Measurements from ENCODE around the gene SIGLEC12. TPM values are rescaled to one million over a fixed set of nuclear protein-coding genes. Genes with fewer than 3 reads are reported as not detected.

SIGLEC12 gene
- total and polyA plus RNA-seq, 9 of the 15 experiments (the other 6 are each of a cell fraction or from before 2014, with no cell fraction given) = 0.08 to 1.3 (median 0.54) TPM

DNA sequence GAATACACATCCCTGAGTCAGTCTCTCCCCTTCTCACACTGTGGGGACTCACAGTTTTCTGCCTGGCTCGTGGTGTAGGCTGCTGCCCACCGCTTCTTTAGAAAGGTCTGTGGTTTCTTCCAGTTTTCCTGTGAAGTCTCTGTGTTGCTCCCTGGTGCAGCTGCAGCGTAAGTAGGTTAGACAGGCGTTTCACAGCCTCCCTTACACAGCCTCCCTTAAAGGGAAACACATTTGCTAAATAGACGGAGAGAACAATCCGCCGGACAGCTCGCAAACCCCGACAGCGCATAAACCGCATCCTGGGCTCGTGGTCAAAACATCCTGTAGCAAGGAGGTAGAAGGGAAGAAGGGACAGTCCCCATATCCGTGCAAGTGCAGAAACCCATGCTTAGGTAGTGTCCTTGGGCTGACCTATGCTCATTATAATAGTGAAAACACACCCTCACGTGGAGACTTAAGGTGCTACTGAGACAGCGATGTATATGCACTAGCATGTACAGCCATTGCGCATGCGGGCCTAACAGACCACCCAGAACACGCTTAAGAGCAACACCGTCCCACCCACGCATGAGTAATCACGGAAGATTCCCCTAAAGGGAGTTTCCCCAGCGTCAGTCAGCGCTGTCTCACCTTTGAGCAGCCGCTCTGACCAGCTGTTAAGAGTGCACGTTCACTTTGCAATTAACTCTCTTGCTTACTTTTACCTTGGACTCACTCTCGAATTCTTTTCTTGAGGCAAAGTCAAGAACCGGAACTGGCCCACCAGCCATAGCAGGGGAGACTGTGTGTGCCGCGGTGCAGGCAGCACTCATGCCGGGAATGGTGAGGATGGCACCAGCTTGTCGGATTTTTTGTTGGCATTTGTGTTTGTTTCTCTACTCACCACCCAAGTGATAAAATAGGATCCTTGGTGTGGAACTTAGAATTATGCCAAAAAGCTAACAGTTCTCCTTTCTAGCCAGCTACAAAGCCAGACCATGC is 59.9 kb downstream of the SIGLEC12 start (continued):
- TF ChIP-seq MTA1 (IDR thresholded peaks at IDR 0.05; ENCODE audit: borderline replicate concordance) (peak; percentile 71), SRSF3 (IDR thresholded peaks at IDR 0.05; ENCODE audit: insufficient read depth, low read length) (no peak), SMC3 (conservative IDR thresholded peaks at IDR 0.05; ENCODE audit: insufficient read depth, low read depth, low read length) (0 out of 2 replicates have a peak, but pooled peaks have one; percentile 2), ATF1 (CRISPR knock-in tag; IDR thresholded peaks at IDR 0.05) (no peak), ATF1 (tag; IDR thresholded peaks at IDR 0.05) (peak; percentile 65), KLF1 (tag; IDR thresholded peaks at IDR 0.05) (peak; percentile 91), KDM2B (CRISPR knock-in tag; IDR thresholded peaks at IDR 0.05) (no peak), MAFF (IDR thresholded peaks at IDR 0.05; ENCODE audit: low read length) (no peak), ESRRA (IDR thresholded peaks at IDR 0.05; ENCODE audit: borderline replicate concordance, low read depth) (peak; percentile 99)
- TF ChIP-seq, protein P1, sequence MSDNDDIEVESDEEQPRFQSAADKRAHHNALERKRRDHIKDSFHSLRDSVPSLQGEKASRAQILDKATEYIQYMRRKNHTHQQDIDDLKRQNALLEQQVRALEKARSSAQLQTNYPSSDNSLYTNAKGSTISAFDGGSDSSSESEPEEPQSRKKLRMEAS (CRISPR knock-in tag; IDR thresholded peaks at IDR 0.05) = peak; percentile 58
- TF ChIP-seq, protein P2, sequence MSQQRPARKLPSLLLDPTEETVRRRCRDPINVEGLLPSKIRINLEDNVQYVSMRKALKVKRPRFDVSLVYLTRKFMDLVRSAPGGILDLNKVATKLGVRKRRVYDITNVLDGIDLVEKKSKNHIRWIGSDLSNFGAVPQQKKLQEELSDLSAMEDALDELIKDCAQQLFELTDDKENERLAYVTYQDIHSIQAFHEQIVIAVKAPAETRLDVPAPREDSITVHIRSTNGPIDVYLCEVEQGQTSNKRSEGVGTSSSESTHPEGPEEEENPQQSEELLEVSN (IDR thresholded peaks at IDR 0.05; ENCODE audit: borderline replicate concordance in 1 of 2, extremely low read depth in 1 of 2, insufficient read depth in 1 of 2, insufficient read length in 1 of 2, low read depth in 1 of 2, low read length in 1 of 2, poor library complexity in 1 of 2, severe bottlenecking in 1 of 2) = peak; percentile 21 to 43
- TF ChIP-seq, protein P3, sequence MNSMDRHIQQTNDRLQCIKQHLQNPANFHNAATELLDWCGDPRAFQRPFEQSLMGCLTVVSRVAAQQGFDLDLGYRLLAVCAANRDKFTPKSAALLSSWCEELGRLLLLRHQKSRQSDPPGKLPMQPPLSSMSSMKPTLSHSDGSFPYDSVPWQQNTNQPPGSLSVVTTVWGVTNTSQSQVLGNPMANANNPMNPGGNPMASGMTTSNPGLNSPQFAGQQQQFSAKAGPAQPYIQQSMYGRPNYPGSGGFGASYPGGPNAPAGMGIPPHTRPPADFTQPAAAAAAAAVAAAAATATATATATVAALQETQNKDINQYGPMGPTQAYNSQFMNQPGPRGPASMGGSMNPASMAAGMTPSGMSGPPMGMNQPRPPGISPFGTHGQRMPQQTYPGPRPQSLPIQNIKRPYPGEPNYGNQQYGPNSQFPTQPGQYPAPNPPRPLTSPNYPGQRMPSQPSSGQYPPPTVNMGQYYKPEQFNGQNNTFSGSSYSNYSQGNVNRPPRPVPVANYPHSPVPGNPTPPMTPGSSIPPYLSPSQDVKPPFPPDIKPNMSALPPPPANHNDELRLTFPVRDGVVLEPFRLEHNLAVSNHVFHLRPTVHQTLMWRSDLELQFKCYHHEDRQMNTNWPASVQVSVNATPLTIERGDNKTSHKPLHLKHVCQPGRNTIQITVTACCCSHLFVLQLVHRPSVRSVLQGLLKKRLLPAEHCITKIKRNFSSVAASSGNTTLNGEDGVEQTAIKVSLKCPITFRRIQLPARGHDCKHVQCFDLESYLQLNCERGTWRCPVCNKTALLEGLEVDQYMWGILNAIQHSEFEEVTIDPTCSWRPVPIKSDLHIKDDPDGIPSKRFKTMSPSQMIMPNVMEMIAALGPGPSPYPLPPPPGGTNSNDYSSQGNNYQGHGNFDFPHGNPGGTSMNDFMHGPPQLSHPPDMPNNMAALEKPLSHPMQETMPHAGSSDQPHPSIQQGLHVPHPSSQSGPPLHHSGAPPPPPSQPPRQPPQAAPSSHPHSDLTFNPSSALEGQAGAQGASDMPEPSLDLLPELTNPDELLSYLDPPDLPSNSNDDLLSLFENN (IDR thresholded peaks at IDR 0.05; ENCODE audit: low read depth in 2 of 2, low read length in 2 of 2) = no peak

Small RNA genes within 50 kb of the gene (small RNA-seq; reads per million reads assigned to genes)
- not detected for gene AC020914.3
- gene AC020914.5 = not detected

Other genes starting within 250 kb of the SIGLEC12 start
Only the 7 nearest of the 16 such genes appear.
- 0.29 and 0.45 TPM in 2 replicates for gene LIM2, start 113.8 kb downstream of the SIGLEC12 start, total RNA-seq (2014; rRNA removed)
- gene LIM2, start 113.8 kb downstream of the SIGLEC12 start, total RNA-seq (2014; rRNA removed; fragmentation: Illumina TruSeq; extraction: Trizol) = 0.18 TPM in 1 of 2 replicates, not detected in the other
- gene LIM2, start 113.8 kb downstream of the SIGLEC12 start, total RNA-seq (2015; rRNA removed; fragmentation: Illumina TruSeq; extraction: Trizol) = not detected in 2 replicates
- not detected in 2 replicates for gene LIM2, start 113.8 kb downstream of the SIGLEC12 start, total RNA-seq (2021)
- gene LIM2, start 113.8 kb downstream of the SIGLEC12 start, polyA plus RNA-seq (2011; rRNA removed) = not detected in 2 replicates
- not detected in 2 replicates for gene LIM2, start 113.8 kb downstream of the SIGLEC12 start, polyA plus RNA-seq (2014; fragmentation: Illumina TruSeq; extraction: Trizol)
- under 1 TPM; 0.07 to 0.18 TPM for gene LIM2, start 113.8 kb downstream of the SIGLEC12 start, polyA plus RNA-seq (2014; fragmentation: Nextera tagmentation; extraction: Ambion mirVana)
- 0.27 and 0.28 TPM in 2 replicates for gene LIM2, start 113.8 kb downstream of the SIGLEC12 start, polyA plus RNA-seq (2014; rRNA removed)
- 1.7 and 2.0 TPM in 2 replicates for gene C19orf84, start 111.2 kb downstream of the SIGLEC12 start, total RNA-seq (2014; rRNA removed)
- gene C19orf84, start 111.2 kb downstream of the SIGLEC12 start, total RNA-seq (2014; rRNA removed; fragmentation: Illumina TruSeq; extraction: Trizol) = 0.48 and 0.69 TPM in 2 replicates
- gene C19orf84, start 111.2 kb downstream of the SIGLEC12 start, total RNA-seq (2015; rRNA removed; fragmentation: Illumina TruSeq; extraction: Trizol) = 0.57 and 0.98 TPM in 2 replicates
- 2.9 and 3.1 TPM in 2 replicates for gene C19orf84, start 111.2 kb downstream of the SIGLEC12 start, total RNA-seq (2021)
- 0.35 and 0.38 TPM in 2 replicates for gene C19orf84, start 111.2 kb downstream of the SIGLEC12 start, polyA plus RNA-seq (2011; rRNA removed)
- gene C19orf84, start 111.2 kb downstream of the SIGLEC12 start, polyA plus RNA-seq (2014; fragmentation: Illumina TruSeq; extraction: Trizol) = 3.8 and 5.0 TPM in 2 replicates
- gene C19orf84, start 111.2 kb downstream of the SIGLEC12 start, polyA plus RNA-seq (2014; fragmentation: Nextera tagmentation; extraction: Ambion mirVana) = under 1 TPM; 0.63 to 0.66 TPM
- gene C19orf84, start 111.2 kb downstream of the SIGLEC12 start, polyA plus RNA-seq (2014; rRNA removed) = 0.20 and 0.91 TPM in 2 replicates
- gene SIGLEC10, start 84.2 kb downstream of the SIGLEC12 start, total RNA-seq (2014; rRNA removed) = 0.57 and 1.1 TPM in 2 replicates
- 0.26 and 0.33 TPM in 2 replicates for gene SIGLEC10, start 84.2 kb downstream of the SIGLEC12 start, total RNA-seq (2014; rRNA removed; fragmentation: Illumina TruSeq; extraction: Trizol)
- gene SIGLEC10, start 84.2 kb downstream of the SIGLEC12 start, total RNA-seq (2015; rRNA removed; fragmentation: Illumina TruSeq; extraction: Trizol) = 1.8 and 2.2 TPM in 2 replicates
- 0.58 and 0.95 TPM in 2 replicates for gene SIGLEC10, start 84.2 kb downstream of the SIGLEC12 start, total RNA-seq (2021)
- 0.39 and 1.2 TPM in 2 replicates for gene SIGLEC10, start 84.2 kb downstream of the SIGLEC12 start, polyA plus RNA-seq (2011; rRNA removed)
- 0.78 and 0.82 TPM in 2 replicates for gene SIGLEC10, start 84.2 kb downstream of the SIGLEC12 start, polyA plus RNA-seq (2014; fragmentation: Illumina TruSeq; extraction: Trizol)
- under 1 TPM; 0.10 TPM for gene SIGLEC10, start 84.2 kb downstream of the SIGLEC12 start, polyA plus RNA-seq (2014; fragmentation: Nextera tagmentation; extraction: Ambion mirVana)
- gene SIGLEC10, start 84.2 kb downstream of the SIGLEC12 start, polyA plus RNA-seq (2014; rRNA removed) = 0.97 and 1.3 TPM in 2 replicates
- 0.45 and 0.59 TPM in 2 replicates for gene SIGLEC8, start 43.3 kb downstream of the SIGLEC12 start, total RNA-seq (2014; rRNA removed)
- gene SIGLEC8, start 43.3 kb downstream of the SIGLEC12 start, total RNA-seq (2014; rRNA removed; fragmentation: Illumina TruSeq; extraction: Trizol) = 0.22 and 0.29 TPM in 2 replicates
- 0.45 and 0.65 TPM in 2 replicates for gene SIGLEC8, start 43.3 kb downstream of the SIGLEC12 start, total RNA-seq (2015; rRNA removed; fragmentation: Illumina TruSeq; extraction: Trizol)
- gene SIGLEC8, start 43.3 kb downstream of the SIGLEC12 start, total RNA-seq (2021) = 0.44 and 0.49 TPM in 2 replicates
- 0.61 and 0.76 TPM in 2 replicates for gene SIGLEC8, start 43.3 kb downstream of the SIGLEC12 start, polyA plus RNA-seq (2011; rRNA removed)
- gene SIGLEC8, start 43.3 kb downstream of the SIGLEC12 start, polyA plus RNA-seq (2014; fragmentation: Illumina TruSeq; extraction: Trizol) = 0.39 and 0.44 TPM in 2 replicates
- under 1 TPM; 0.04 to 0.07 TPM for gene SIGLEC8, start 43.3 kb downstream of the SIGLEC12 start, polyA plus RNA-seq (2014; fragmentation: Nextera tagmentation; extraction: Ambion mirVana)
- gene SIGLEC8, start 43.3 kb downstream of the SIGLEC12 start, polyA plus RNA-seq (2014; rRNA removed) = 0.19 and 0.25 TPM in 2 replicates
- 0.09 and 0.16 TPM in 2 replicates for gene CEACAM18, start 23.3 kb downstream of the SIGLEC12 start, total RNA-seq (2014; rRNA removed)
- gene CEACAM18, start 23.3 kb downstream of the SIGLEC12 start, total RNA-seq (2014; rRNA removed; fragmentation: Illumina TruSeq; extraction: Trizol) = 0.22 TPM in 1 of 2 replicates, not detected in the other
- gene CEACAM18, start 23.3 kb downstream of the SIGLEC12 start, total RNA-seq (2015; rRNA removed; fragmentation: Illumina TruSeq; extraction: Trizol) = 0.18 and 0.23 TPM in 2 replicates
- gene CEACAM18, start 23.3 kb downstream of the SIGLEC12 start, total RNA-seq (2021) = 0.16 and 0.24 TPM in 2 replicates
- gene CEACAM18, start 23.3 kb downstream of the SIGLEC12 start, polyA plus RNA-seq (2011; rRNA removed) = 0.07 and 0.11 TPM in 2 replicates
- not detected in 2 replicates for gene CEACAM18, start 23.3 kb downstream of the SIGLEC12 start, polyA plus RNA-seq (2014; fragmentation: Illumina TruSeq; extraction: Trizol)
- gene CEACAM18, start 23.3 kb downstream of the SIGLEC12 start, polyA plus RNA-seq (2014; fragmentation: Nextera tagmentation; extraction: Ambion mirVana) = under 1 TPM in 1 of 2 experiments, not detected in 1; 0.08 TPM
- gene CEACAM18, start 23.3 kb downstream of the SIGLEC12 start, polyA plus RNA-seq (2014; rRNA removed) = not detected in 2 replicates
- gene SIGLEC6, start 29.9 kb upstream of the SIGLEC12 start, total RNA-seq (2014; rRNA removed) = 1.00 and 1.0 TPM in 2 replicates
- gene SIGLEC6, start 29.9 kb upstream of the SIGLEC12 start, total RNA-seq (2014; rRNA removed; fragmentation: Illumina TruSeq; extraction: Trizol) = 0.73 TPM in 2 replicates
- gene SIGLEC6, start 29.9 kb upstream of the SIGLEC12 start, total RNA-seq (2015; rRNA removed; fragmentation: Illumina TruSeq; extraction: Trizol) = 17.5 and 21.9 TPM in 2 replicates
- gene SIGLEC6, start 29.9 kb upstream of the SIGLEC12 start, total RNA-seq (2021) = 0.58 and 0.71 TPM in 2 replicates
- 0.57 and 1.8 TPM in 2 replicates for gene SIGLEC6, start 29.9 kb upstream of the SIGLEC12 start, polyA plus RNA-seq (2011; rRNA removed)
- 0.59 and 0.65 TPM in 2 replicates for gene SIGLEC6, start 29.9 kb upstream of the SIGLEC12 start, polyA plus RNA-seq (2014; fragmentation: Illumina TruSeq; extraction: Trizol)
- under 1 TPM; 0.03 to 0.13 TPM for gene SIGLEC6, start 29.9 kb upstream of the SIGLEC12 start, polyA plus RNA-seq (2014; fragmentation: Nextera tagmentation; extraction: Ambion mirVana)
- gene SIGLEC6, start 29.9 kb upstream of the SIGLEC12 start, polyA plus RNA-seq (2014; rRNA removed) = 0.77 and 0.81 TPM in 2 replicates
- 5.8 and 6.6 TPM in 2 replicates for gene ZNF175, start 69.5 kb upstream of the SIGLEC12 start, total RNA-seq (2014; rRNA removed)
- gene ZNF175, start 69.5 kb upstream of the SIGLEC12 start, total RNA-seq (2014; rRNA removed; fragmentation: Illumina TruSeq; extraction: Trizol) = 19.0 and 22.1 TPM in 2 replicates
- 13.9 and 14.0 TPM in 2 replicates for gene ZNF175, start 69.5 kb upstream of the SIGLEC12 start, total RNA-seq (2015; rRNA removed; fragmentation: Illumina TruSeq; extraction: Trizol)
- gene ZNF175, start 69.5 kb upstream of the SIGLEC12 start, total RNA-seq (2021) = 19.5 and 23.7 TPM in 2 replicates
- 37.1 and 37.9 TPM in 2 replicates for gene ZNF175, start 69.5 kb upstream of the SIGLEC12 start, polyA plus RNA-seq (2011; rRNA removed)
- gene ZNF175, start 69.5 kb upstream of the SIGLEC12 start, polyA plus RNA-seq (2014; fragmentation: Illumina TruSeq; extraction: Trizol) = 17.5 and 21.4 TPM in 2 replicates
- 1 to 10 TPM; 3.7 to 4.4 TPM for gene ZNF175, start 69.5 kb upstream of the SIGLEC12 start, polyA plus RNA-seq (2014; fragmentation: Nextera tagmentation; extraction: Ambion mirVana)
- 11.1 and 12.8 TPM in 2 replicates for gene ZNF175, start 69.5 kb upstream of the SIGLEC12 start, polyA plus RNA-seq (2014; rRNA removed)

All from K562 (cell line).